Activated CD8-positive, alpha-beta memory T cell treated with anti-CD3 and anti-CD28 coated beads for 36 hours (primary cell): Measurements from ENCODE around the gene OAS1. TPM values are rescaled to one million over a fixed set of nuclear protein-coding genes. Genes with fewer than 3 reads are reported as not detected.
"Not testable (repeated sequence)": the region's sequence is repeated elsewhere in the genome, so short reads cannot be mapped to it uniquely, and the experiment has no call there.

Experiments
- CTCF ChIA-PET: fragments of 350-600 bp; sonication (Branson Sonifier 250); formaldehyde crosslinking; loops from one replicate; lab custom pipeline; 2021; ENCODE audit warnings: antibody characterized with exemption; lab: Charles Lee
- POLR2A ChIA-PET: fragments of 350-600 bp; sonication (Branson Sonifier 250); formaldehyde crosslinking; loops from one replicate; lab custom pipeline; 2021; ENCODE audit warnings: antibody characterized with exemption; lab: Charles Lee
- total RNA-seq, 2 experiments: library from RNA; stranded (reverse); gene quantifications; one replicate each; pipeline ENCODE4 v1.2.3, GENCODE V29; 2021

Gene OAS1
- total RNA-seq, 2 experiments from 2014 or later: 5.1 to 6.4 TPM

DNA sequence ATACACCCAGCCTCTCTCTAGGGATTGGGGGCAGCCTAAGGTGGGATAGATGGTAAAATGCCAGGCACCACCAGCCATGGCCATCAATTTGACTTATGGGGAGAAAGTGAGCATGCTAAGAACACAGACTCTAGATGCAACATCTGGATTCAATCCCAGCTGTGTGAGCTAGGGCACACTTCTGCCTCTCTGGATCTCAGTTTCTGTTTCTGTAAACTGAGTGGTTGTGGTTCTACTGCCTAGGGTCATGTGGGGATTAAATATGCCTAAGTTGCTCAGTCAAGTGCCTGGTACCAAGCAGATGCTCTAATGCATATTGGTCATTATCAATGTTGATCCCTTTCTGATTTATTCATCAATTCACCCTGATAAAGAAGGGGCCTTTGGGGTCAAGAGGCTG is 12.6 kb upstream of the OAS1 start:
- CTCF ChIA-PET: no interaction called here

DNA sequence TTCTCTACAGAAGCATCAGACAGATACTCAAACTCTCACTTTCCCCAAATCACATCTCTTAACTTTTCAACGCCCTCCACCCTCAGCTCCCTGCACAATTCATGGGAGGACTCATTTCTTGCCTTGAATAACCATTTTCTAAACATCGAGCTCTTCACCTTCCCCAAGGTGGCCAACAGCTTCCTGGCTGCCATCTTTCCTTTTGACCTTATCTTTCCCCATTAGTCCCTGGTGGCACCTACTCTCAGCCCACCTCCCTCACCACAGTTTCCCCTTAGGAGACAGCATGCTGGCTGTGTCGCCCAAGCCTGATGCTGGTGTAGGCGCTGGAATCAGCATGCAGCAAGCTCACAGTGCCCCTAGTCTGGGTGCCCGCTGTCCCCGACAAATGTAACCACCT is 8.4 kb upstream of the OAS1 start:
- ChIA-PET POLR2A (no interaction called here), CTCF (interaction anchor here (1.0 kb wide), 1 partner anchor 94 kb away, joined by 3 read pairs; no protein-coding TSS in a partner anchor)

More for the DNA sequence above, 12.6 kb upstream of the OAS1 start:
- POLR2A ChIA-PET: no interaction called here

DNA sequence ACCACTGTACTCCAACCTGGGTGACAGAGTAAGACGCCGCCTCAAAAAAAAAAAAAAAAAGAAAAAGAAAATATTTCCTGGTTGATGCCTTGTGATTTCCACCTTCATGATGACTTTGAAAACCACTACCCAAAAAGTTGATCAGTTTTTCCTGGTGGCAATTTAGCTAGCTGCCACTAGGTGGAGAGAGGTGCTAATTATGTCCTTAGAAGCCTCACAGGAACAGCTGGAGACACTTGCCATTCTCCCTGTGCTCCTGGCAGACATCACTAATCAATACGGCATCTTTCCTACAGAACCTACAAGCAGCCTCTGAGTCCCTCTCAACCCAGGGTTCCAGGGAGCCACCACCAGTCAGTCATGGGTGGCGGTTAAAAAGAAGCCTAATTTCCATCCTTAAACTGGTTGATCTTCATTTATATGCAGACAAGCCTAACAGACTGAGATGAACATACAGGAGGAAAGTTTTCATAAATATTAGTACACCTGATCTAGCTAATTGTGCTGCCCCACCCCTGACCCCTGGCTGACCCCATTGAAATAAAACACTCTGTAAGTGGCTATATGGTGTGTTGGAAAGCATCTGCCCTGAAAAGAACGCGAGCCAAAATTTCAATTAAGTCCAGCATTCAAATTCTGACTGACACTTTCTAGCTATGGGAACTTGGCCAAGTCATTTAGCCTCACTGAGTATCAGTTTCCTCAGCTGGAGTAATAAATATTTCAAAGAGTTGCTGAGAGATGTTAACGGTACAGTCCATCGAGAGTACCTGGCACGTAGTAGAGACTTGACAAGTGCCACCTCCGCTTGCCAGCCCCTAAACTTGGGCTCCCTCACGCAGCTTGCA is 6.2 kb upstream of the OAS1 start:
- ChIA-PET CTCF (interaction anchor here (0.6 to 2.4 kb wide), 8 partner anchors 10 to 111 kb away, joined by 3 to 7 read pairs (median 4); partner anchors contain the start of gene OAS2), POLR2A (interaction anchor here (0.6 kb wide), 1 partner anchor 93 kb away, joined by 6 read pairs; no protein-coding TSS in a partner anchor)

DNA sequence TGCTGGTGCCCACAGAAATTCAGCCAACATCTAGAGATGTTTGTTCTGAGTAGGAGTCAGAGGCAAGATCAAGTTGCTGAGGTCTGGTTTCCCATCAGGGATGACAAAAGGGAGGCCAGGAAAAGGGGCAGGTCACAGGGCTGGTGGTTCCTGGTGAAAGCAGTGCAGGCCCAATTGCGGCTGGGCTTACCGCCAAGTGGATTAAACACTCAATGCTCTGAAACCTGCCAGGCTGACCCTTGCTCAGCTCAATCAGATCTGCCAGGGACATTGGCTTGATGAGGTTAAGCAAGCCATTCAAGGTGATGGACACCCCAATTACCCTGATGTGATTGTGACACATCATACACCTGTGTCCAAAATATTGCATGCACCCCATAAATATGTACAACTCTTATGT is 5.5 kb upstream of the OAS1 start:
- POLR2A ChIA-PET: no interaction called here

DNA sequence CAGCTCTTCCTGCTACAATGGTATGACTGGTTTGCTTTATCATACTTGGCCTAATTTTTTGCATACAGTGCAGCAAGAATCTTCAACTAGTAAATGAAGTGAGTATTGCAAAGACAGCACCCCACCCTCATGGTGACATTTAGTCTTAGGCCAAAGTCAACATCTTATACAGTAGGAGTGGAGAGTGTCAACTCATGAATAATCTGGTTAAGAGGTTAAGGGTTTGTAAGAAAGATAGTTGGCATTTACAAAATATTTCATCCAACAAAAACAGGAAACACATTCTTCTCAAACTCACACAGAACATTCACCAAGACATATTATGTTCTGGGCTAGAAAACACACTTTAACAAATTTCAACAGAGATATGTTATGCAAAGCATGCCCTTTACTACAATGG is 2.2 kb upstream of the OAS1 start:
- ChIA-PET CTCF (no interaction called here), POLR2A (no interaction called here)

More for the DNA sequence above, 5.5 kb upstream of the OAS1 start:
- CTCF ChIA-PET: interaction anchor here (1.1 to 2.4 kb wide), 4 partner anchors 11 to 97 kb away, joined by 3 to 7 read pairs (median 4); partner anchors contain the start of gene OAS2

DNA sequence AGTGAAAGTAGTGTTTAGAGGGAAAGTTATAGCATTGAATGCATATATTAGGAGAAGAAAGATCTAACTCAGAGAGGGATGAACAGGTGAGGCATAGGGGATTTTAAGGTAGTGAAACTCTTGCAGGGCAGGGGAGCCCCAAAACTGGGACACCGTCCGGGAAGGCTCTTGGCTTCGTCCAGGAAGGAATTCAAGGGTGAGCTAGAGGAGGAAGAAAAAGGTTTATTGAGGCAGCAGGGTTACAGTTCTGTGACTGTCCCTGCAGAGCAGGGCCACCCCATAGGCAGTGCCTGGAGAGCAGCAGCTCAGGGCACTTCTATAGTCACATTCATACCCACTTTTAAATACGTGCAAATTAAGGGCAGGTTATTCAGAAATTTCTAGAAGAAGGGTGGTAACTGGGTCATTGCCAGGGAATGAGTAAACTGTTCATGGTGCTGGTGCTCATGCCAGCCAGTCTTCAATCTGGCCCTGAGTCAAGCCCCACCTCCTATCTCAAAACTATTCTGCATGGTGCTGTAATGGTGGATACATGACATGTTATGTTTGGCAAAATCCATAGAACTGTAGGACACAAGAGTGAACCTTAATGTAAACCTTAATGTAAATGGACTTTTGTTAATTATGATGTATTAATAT is 1.2 kb upstream of the OAS1 start:
- ChIA-PET POLR2A (interaction anchor here (1.8 kb wide), 1 partner anchor 74 kb away, joined by 5 read pairs; no protein-coding TSS in a partner anchor), CTCF (interaction anchor here (0.6 kb wide), 1 partner anchor 179 kb away, joined by 3 read pairs; no protein-coding TSS in a partner anchor)

DNA sequence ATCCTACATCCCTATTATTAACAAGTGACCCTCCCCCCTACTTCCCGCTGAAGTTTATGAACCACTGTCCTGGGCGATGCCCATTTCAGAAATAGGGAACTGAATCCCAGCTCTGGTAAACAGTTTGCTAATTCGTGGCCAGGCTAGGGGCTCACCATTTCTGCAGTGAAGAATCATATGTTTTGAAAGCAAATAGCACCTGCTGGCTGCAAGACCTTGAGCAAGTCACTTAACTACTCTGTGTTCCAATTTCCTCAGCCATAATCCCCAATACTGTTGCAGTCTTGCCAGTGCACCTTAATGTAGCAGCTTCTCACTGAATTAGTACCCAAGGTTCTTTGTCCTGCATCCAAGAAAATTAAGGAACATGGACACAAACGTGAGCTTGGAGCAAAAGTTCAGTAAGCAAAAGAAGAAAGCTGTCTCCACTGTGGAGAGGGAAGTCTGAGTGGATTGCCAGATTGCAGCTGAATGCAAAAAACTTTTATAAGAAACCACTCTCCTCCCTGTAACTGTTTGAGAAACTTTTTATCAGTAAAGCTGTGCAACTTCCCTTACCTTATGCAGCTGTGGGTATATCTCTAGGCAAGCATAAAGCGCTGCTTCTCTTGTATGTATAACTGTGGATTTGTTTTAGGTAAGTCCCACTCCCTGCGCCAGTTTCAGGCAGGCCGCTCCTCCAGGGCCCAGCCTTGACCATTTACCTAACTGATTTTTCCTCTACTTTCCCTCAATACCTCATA is 824 bp downstream of the OAS1 start:
- ChIA-PET CTCF (interaction anchor here (1.3 kb wide), 1 partner anchor 71 kb away, joined by 4 read pairs; the partner anchor contains the start of gene OAS2), POLR2A (interaction anchor here (1.8 kb wide), 1 partner anchor 72 kb away, joined by 5 read pairs; no protein-coding TSS in a partner anchor)

DNA sequence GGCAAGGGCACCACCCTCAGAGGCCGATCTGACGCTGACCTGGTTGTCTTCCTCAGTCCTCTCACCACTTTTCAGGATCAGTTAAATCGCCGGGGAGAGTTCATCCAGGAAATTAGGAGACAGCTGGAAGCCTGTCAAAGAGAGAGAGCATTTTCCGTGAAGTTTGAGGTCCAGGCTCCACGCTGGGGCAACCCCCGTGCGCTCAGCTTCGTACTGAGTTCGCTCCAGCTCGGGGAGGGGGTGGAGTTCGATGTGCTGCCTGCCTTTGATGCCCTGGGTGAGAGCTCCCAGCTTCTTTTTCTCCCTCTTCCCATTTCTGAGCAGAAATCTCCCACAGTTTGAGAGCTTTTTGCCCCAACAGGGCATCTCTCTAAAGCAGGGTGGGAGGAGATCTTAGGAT is 1.8 kb downstream of the OAS1 start:
- ChIA-PET CTCF (interaction anchor here (0.5 kb wide), 1 partner anchor 280 kb away, joined by 3 read pairs; no protein-coding TSS in a partner anchor), POLR2A (no interaction called here)

DNA sequence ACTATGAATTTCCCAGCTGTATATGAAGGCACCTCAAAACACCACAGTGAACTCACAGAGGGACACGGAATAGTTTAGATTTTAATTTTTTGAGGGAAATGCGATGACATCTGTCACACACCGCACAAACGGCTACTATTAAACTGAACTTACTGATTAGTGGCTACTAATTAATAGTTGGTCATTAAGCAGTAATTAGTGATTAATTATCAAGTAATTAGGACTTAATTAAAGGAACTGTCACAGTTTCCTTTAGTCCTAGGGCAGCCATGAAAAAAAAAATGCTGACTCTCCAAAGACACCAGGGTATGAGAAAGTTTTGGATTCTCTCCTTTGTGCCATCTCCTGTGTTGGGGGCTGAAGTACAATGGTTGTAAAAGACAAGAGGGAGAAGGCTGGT is 2.9 kb downstream of the OAS1 start:
- CTCF ChIA-PET: interaction anchor here (0.5 kb wide), 1 partner anchor 107 kb away, joined by 3 read pairs; no protein-coding TSS in a partner anchor
- POLR2A ChIA-PET: no interaction called here

DNA sequence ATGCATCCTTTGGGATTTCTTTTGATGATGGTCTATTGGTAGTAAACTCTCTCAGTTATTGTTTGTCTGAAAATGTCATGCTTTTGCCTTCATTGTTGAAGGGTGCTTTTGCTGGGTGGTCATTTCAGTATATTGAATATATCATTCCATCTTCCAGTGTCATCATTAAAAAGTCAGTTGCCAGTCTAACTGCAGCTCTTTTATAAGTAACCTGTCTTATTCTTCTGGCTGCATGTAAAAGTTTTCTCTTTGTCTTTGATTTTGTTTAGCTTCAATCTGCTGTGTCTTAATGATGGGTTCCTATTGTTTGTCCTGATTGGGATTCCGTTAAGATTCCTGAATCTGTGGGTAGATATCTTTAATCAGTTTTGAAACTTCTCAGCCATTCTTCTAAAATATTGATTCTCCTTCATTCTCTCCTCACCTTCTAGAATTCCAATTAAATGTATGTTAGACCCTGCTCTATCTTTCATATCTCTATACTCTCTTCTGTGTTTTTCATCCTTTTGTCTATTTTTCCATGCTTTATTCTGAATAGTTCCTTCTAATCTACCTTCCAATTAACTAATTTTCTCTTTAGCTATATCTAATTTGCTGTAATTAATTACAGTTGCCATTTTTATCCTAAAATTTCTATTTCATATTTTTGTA is 6.4 kb downstream of the OAS1 start:
- ChIA-PET CTCF (no interaction called here), POLR2A (no interaction called here)

DNA sequence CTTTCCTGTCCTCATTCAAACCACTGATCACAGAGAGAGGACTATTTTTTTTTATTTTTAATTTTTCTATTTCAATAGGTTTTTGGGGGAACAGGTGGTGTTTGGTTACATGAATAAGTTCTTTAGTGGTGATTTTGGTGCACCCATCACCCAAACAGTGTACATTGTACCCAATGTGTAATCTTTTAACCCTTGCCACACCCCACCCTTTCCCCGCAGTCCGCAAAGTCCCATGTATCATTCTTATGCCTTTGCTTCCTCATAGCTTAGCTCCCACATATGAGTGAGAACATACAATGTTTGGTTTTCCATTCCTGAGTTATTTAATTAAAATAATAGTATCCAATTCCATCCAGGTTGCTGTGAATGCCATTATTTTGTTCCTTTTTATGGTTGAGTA is 7.1 kb downstream of the OAS1 start:
- POLR2A ChIA-PET, CTCF ChIA-PET: not testable (repeated sequence)

DNA sequence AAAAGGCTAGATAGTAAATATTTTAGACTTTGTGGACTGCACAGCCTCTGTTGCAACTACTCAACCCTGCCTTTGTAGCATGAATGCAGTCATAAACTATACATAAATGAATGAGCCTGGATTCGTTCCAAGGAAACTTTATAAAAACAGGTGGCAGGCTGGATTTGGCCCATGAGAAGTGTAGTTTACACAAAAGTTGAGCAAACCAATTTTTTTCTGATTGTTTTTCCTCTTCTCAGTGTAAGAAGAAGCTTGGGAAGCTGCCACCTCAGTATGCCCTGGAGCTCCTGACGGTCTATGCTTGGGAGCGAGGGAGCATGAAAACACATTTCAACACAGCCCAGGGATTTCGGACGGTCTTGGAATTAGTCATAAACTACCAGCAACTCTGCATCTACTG is 9.5 kb downstream of the OAS1 start:
- ChIA-PET POLR2A (no interaction called here), CTCF (no interaction called here)

DNA sequence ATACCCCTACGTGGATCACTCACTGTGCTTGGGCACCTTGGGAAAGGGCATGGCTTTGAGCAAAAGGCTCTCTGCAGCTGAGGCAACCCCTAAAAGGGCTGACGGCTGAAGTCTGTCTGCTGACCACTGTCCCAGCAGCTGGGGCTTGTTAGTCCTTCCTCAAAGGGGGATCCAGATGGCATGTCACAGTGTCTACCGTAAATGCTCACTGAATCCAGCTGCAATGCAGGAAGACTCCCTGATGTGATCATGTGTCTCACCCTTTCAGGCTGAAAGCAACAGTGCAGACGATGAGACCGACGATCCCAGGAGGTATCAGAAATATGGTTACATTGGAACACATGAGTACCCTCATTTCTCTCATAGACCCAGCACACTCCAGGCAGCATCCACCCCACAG is 12.4 kb downstream of the OAS1 start:
- POLR2A ChIA-PET: no interaction called here
- CTCF ChIA-PET: no interaction called here

DNA sequence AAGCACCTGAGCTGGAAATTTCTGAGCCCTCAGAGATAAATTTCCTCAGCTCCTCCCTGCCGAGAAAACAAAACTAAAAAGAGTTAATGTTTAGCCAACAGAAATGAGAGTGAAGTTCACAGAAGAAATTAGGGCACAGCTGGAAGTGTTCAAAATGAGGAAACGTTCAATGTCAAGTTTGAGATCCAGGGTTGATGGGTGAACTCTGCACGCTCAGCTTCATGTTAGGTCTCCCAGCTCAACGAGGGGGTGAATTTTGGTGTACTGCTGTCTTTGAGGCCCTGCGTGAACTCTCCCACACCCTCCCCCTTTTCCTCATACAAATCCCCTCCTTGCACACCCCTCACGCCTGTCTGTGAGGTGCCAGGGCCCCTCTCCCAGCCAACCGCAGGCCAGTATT is 18.2 kb downstream of the OAS1 start:
- POLR2A ChIA-PET: no interaction called here

DNA sequence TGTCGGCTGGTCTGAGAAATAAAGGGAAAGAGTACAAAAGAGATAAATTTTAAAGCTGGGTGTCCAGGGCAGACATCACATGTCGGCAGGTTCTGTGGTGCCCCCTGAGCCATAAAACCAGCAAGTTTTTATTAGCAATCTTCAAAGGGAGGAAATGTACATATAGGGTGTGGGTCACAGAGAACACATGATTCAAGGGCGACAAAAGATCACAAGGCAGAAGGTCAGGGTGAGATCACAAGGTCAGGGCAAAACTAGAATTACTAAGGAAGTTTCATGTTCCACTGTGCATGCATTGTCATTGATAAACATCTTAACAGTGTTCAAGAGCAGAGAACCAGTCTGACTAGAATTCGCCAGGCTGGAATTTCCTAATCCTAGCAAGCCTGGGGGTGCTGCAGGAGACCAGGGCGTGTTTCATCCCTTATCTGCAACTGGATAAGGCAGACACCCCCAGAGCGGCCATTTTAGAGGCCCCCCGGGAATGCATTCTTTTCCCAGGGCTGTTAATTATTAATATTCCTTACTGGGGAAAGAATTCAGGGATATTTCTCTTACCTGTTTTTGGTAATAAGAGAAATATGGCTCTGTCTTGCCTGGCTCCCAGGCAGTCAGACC is 19.8 kb downstream of the OAS1 start:
- CTCF ChIA-PET, POLR2A ChIA-PET: not testable (repeated sequence)

More for the DNA sequence above, 18.2 kb downstream of the OAS1 start:
- CTCF ChIA-PET: no interaction called here

DNA sequence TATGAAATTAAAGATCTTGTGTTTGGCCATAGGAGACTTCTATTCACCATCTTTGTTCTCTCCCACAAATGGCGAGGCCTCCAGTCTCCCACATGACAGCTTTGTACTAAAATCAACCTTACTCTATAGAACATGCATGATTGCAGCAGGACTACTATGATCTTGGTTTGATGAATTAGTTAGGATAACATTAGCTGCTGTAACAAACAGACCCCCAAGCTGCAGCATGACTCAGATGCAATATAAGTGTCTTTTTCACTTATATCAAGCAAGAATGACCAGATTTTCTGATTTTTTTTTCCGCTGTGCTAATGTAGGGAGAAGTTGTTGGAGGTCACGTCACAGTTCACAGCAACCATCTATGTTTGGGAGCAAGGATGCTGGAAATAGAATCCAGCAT is 20.7 kb downstream of the OAS1 start:
- ChIA-PET POLR2A (no interaction called here), CTCF (no interaction called here)

DNA sequence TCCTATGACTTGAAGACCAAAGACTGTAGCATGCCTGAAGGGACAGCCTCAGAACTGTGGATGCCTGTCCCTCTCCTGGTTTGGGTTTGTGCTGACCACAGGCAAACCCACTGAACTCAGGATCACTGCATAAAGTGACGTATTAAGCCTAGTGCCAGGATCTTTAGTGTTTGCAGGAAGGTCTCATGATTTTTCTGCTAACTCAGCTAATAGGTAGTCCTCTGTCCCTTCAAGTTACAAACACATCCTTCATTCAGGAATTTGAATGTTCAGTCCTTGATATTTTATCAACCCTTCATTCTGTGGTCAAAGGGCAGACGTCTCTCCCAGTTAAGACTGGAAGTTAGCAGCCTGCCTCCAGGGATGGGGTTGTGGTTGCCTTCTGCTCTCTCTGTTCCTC is 21.2 kb downstream of the OAS1 start:
- CTCF ChIA-PET: no interaction called here
- POLR2A ChIA-PET: no interaction called here

DNA sequence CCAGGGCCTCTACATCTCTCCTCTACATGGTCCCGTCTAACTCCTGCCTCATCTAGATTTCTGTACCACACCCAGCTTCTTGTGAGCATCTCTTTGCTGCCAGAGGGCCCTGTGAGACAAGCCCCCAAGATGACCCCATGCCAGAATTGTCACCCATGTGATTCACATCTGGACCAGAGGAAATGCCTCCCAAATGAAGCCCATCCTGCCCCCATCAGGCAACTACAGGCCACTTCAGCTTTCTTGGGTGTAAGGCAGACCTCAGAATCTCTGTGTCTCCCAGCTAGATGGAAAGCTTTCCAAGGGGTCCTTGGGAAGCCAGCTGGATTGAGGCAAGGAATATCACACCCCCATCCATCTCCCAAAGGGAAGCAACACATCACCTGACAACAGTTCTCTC is 22.2 kb downstream of the OAS1 start:
- CTCF ChIA-PET: no interaction called here
- POLR2A ChIA-PET: no interaction called here

DNA sequence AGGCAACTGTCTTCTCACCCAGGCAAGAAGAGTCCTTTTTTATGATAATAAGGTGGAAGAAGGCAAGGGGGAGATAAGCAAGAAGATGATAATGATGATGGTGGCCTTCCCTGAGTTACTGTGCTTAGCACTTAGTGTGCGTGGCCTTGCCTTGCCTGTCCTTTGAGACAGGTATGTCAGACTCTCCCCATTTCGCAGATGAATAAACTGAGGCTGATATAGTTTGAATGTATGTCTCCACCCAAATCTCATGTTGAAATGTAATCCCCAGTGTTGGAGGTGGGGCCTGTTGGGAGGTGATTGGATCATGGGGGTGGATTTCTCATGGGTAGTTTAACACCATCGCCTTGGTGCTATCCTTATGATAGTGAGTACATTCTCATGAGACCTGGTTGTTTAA is 23.0 kb downstream of the OAS1 start:
- CTCF ChIA-PET: no interaction called here
- POLR2A ChIA-PET: no interaction called here
